HepG2 (cell line): ENCODE measurements around the gene TIMM44. TPM values are rescaled to one million over a fixed set of nuclear protein-coding genes. Genes with fewer than 3 reads are reported as not detected.

ENCODE experiments used
- ATAC-seq: fragments of 200-7000 bp; cut with Tn5 transposase; 3 replicates; pipeline ENCODE4 v1.9.1; 2020; ENCODE audit warnings: mild to moderate bottlenecking, moderate library complexity
- BruUV-seq: library from RNA; stranded (reverse); fragments of 400-500 nt; replicated peaks from 2 replicates; lab custom pipeline; 2021; lab: Mats Ljungman, UMichigan
- CTCF ChIA-PET: fragments of 300-600 bp; formaldehyde crosslinking; extraction: SDS; loops from one replicate; lab custom pipeline; 2021; ENCODE audit warnings: low total read pairs, inconsistent platforms, low intra/inter-chr PET ratio; lab: Yijun Ruan, JAX
- POLR2A ChIA-PET: fragments of 350-600 bp; sonication (Branson Sonifier 250); formaldehyde crosslinking; loops from one replicate; lab custom pipeline; 2020; ENCODE audit warnings: antibody characterized with exemption, inconsistent platforms; lab: Yijun Ruan, JAX
- DNase-seq: peaks from one replicate; pipeline ENCODE4 v3.0.0-alpha.2; 2015; ENCODE audit warnings: low spot score
- FAIRE-seq: peaks from 3 replicates; lab custom pipeline; 2011; peaks lifted over from hg19 to GRCh38; lab: Jason Lieb, UNC
- H2AFZ ChIP-seq: one replicate; pipeline ENCODE4 v1.6.1; 2011; ENCODE audit warnings: low read length, inconsistent platforms
- H3K27ac ChIP-seq: fragments of 300-600 bp; 3 replicates; pipeline ENCODE4 v1.8.0; 2011; ENCODE audit warnings: mixed run types, mild to moderate bottlenecking, mixed read lengths, low read length, inconsistent platforms; ENCODE audit not compliant: insufficient read depth; ENCODE audit errors: extremely low read length
- H3K27me3 ChIP-seq, 2 experiments: fragments of 200-600 bp in 1 of 2; 2 replicates in 1 of 2; 3 replicates in 1 of 2; pipeline versions ENCODE4 v1.6.0 to v1.8.0; 2011; ENCODE audit warnings: low read length in 2 of 2, mild to moderate bottlenecking in 2 of 2, moderate library complexity in 2 of 2, inconsistent platforms in 1 of 2; ENCODE audit not compliant: insufficient read depth in 2 of 2, control insufficient read depth in 1 of 2
- H3K36me3 ChIP-seq, 2 experiments: fragments of 200-600 bp in 1 of 2; replicated peaks in 1 of 2; 2 replicates in 1 of 2; 3 replicates in 1 of 2; pipeline versions ENCODE4 v1.5.1 to v1.8.0; 2011; ENCODE audit warnings: low read length in 2 of 2, inconsistent platforms in 1 of 2; ENCODE audit not compliant: insufficient read depth in 2 of 2, control insufficient read depth in 1 of 2
- H3K4me1 ChIP-seq: 2 replicates; pipeline ENCODE4 v1.5.1; 2012; ENCODE audit warnings: low read length, inconsistent platforms; ENCODE audit not compliant: insufficient read depth
- H3K4me2 ChIP-seq: 2 replicates; pipeline ENCODE4 v1.6.0; 2011; ENCODE audit warnings: low read depth, low read length, inconsistent platforms
- H3K4me3 ChIP-seq, 3 experiments: fragments of 200-600 bp in 1 of 3; sonication (generic), shearing (Covaris generic) in 1 of 3; replicated peaks in 1 of 3; 2 replicates each; pipeline ENCODE4 v1.5.1; 2011 to 2016; ENCODE audit warnings: low read length in 3 of 3, inconsistent platforms in 2 of 3, low read depth in 2 of 3, mild to moderate bottlenecking in 2 of 3, control low read depth in 1 of 3, mixed read lengths in 1 of 3; ENCODE audit not compliant: insufficient read depth in 1 of 3
- H3K79me2 ChIP-seq: one replicate; pipeline ENCODE4 v1.6.1; 2011; ENCODE audit warnings: low read length, inconsistent platforms; ENCODE audit not compliant: insufficient read depth
- H3K9ac ChIP-seq: 2 replicates; pipeline ENCODE4 v1.6.0; 2011; ENCODE audit warnings: mild to moderate bottlenecking, low read depth, low read length, inconsistent platforms; ENCODE audit not compliant: insufficient read depth
- H3K9me3 ChIP-seq: 2 replicates; pipeline ENCODE4 v1.5.1; 2012; ENCODE audit warnings: mild to moderate bottlenecking, low read length
- H4K20me1 ChIP-seq: 2 replicates; pipeline ENCODE4 v1.6.0; 2011; ENCODE audit warnings: inconsistent platforms, mild to moderate bottlenecking, low read length, moderate library complexity; ENCODE audit not compliant: insufficient read depth
- AGO1 ChIP-seq: fragments of 200-400 bp; formaldehyde crosslinking; IDR thresholded peaks from 2 replicates; pipeline ENCODE4 v1.6.1; 2017; ENCODE audit warnings: mild to moderate bottlenecking, low read depth, low read length, moderate library complexity; ENCODE audit not compliant: poor library complexity, severe bottlenecking
- AGO2 ChIP-seq: fragments of 200-400 bp; formaldehyde crosslinking; optimal IDR thresholded peaks from 2 replicates; pipeline ENCODE3; 2017; ENCODE audit warnings: mild to moderate bottlenecking, low read depth, low read length, moderate library complexity
- BORCS8-MEF2B ChIP-seq: sonication (generic); formaldehyde crosslinking; IDR thresholded peaks from 2 replicates; pipeline ENCODE4 v1.8.0; 2022; ENCODE audit warnings: mild to moderate bottlenecking, missing genetic modification reagents
- MIER2 ChIP-seq: IDR thresholded peaks from 2 replicates; pipeline ENCODE4 v1.6.1; 2016; ENCODE audit warnings: missing biosample characterization, missing genetic modification reagents
- RBFOX2 ChIP-seq: fragments of 200-400 bp; formaldehyde crosslinking; IDR thresholded peaks from 2 replicates; pipeline ENCODE4 v1.6.1; 2017; ENCODE audit warnings: low read depth, mild to moderate bottlenecking, low read length
- ZNF552 ChIP-seq: sonication (generic); formaldehyde crosslinking; IDR thresholded peaks from 2 replicates; pipeline ENCODE4 v1.9.0; 2022; ENCODE audit warnings: missing genetic modification reagents, mild to moderate bottlenecking, borderline replicate concordance
- WGBS: methylation state at CpG from one replicate; pipeline ENCODE4 v1.1.6; 2017; ENCODE audit warnings: low lambda C conversion rate; 5-methylcytosine and 5-hydroxymethylcytosine counted together
- in situ Hi-C: cut with HindIII; loops from 2 replicates; pipeline ENCODE4 v1.10.0; 2017; ENCODE audit warnings: low pct_unique_long_range_greater_than_20kb; ENCODE audit not compliant: extremely low pct_ligation_motif_present
- intact Hi-C: fragments of 100-400 bp; cut with micrococcal nuclease; formaldehyde crosslinking; loops from one replicate; pipeline ENCODE4 v1.10.0; 2022; ENCODE audit not compliant: unreplicated experiment
- polyA plus RNA-seq, 8 experiments: library from polyadenylated mRNA; depleted of rRNA in 3 of 8; stranded (reverse) in 7 of 8; unstranded in 1 of 8; fragments of >200 nt; fragmentation: Illumina TruSeq in 4 of 8; extraction: Trizol in 4 of 8; gene quantifications; 2 replicates each; pipeline versions ENCODE4 v1.2.1 to v1.2.3, GENCODE V29; 2011 to 2016; ENCODE audit warnings: low read depth in 4 of 8, missing spikeins in 1 of 8, mixed read lengths in 1 of 8; ENCODE audit not compliant: insufficient read depth in 1 of 8
- total RNA-seq, 5 experiments: library from RNA; depleted of rRNA; stranded (reverse); fragments of >200 nt; fragmentation: Illumina TruSeq; extraction: Trizol; gene quantifications; 2 replicates each; pipeline ENCODE4 v1.2.3, GENCODE V29; 2016; ENCODE audit warnings: low read depth in 1 of 5
- TF ChIP-seq, protein P1 (sequence below), 2 experiments: fragments of 450-650 bp in 1 of 2; sonication (generic) in 1 of 2; formaldehyde crosslinking in 1 of 2; IDR thresholded peaks; 2 replicates each; pipeline versions ENCODE4 v1.6.1 to v1.8.0; 2016 to 2022; ENCODE audit warnings: antibody characterized with exemption in 1 of 2, mild to moderate bottlenecking in 1 of 2, missing genetic modification reagents in 1 of 2

The TIMM44 gene
- total and polyA plus RNA-seq, 2 of the 13 experiments (the other 11 are each of a cell fraction or from before 2014, with no cell fraction given): 42.9 to 72.6 TPM

DNA sequence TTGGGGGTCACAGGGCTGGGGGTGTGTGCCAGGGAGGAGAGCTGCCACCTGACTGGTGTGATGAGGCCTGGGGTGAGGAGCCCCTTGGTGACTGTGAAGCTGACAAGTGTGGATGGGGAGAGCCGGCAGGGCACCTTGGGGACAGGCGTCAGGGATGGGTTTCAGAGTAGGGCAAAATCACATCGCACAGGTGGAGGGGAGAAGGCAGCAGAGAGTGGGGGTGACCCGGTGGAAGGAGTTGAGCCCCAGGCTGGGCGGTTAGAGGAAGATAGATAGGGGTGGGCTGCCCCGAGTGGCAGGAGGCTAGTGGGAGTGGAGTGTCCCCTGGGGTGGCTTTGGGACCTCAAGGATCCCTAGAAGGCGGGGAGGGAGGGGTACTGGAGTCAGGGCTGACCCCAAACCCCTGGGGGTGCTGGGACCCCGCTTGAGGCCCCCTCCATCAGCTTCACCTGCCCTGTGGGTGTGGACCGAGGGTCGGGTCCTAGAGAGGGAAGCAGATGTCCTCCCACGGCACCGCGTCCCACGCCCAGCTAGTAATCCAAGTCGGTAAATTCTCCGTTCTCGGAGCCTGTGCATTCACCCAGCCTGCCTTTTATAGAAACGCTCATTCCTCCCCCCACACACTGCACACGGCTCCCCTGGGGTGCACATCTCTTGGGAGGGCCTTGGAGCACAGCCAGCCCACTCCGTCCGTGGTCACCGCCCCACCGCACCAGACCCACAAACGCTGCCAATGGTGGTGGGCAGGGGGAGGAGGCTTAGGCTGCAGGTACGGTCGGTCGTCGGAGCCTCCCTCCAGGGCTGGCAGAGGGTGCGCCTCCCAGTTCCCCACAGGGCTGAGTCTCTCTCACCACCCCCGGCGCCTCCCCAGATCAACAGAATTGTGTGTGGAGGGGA is 19.9 kb downstream of the TIMM44 start:
- no peak overlapping the region for H3K4me3 ChIP-seq
- DNase-seq: no peak
- no peak overlapping the region for H3K27ac ChIP-seq
- TF ChIP-seq AGO1 (peak; percentile 29), AGO2 (peak; percentile 43), ZNF552 (CRISPR knock-in tag) (no peak), BORCS8-MEF2B (CRISPR knock-in tag) (no peak), RBFOX2 (0 out of 2 replicates have a peak, but pooled peaks have one; percentile 22), MIER2 (CRISPR knock-in tag) (no peak)
- TF ChIP-seq, protein P1, sequence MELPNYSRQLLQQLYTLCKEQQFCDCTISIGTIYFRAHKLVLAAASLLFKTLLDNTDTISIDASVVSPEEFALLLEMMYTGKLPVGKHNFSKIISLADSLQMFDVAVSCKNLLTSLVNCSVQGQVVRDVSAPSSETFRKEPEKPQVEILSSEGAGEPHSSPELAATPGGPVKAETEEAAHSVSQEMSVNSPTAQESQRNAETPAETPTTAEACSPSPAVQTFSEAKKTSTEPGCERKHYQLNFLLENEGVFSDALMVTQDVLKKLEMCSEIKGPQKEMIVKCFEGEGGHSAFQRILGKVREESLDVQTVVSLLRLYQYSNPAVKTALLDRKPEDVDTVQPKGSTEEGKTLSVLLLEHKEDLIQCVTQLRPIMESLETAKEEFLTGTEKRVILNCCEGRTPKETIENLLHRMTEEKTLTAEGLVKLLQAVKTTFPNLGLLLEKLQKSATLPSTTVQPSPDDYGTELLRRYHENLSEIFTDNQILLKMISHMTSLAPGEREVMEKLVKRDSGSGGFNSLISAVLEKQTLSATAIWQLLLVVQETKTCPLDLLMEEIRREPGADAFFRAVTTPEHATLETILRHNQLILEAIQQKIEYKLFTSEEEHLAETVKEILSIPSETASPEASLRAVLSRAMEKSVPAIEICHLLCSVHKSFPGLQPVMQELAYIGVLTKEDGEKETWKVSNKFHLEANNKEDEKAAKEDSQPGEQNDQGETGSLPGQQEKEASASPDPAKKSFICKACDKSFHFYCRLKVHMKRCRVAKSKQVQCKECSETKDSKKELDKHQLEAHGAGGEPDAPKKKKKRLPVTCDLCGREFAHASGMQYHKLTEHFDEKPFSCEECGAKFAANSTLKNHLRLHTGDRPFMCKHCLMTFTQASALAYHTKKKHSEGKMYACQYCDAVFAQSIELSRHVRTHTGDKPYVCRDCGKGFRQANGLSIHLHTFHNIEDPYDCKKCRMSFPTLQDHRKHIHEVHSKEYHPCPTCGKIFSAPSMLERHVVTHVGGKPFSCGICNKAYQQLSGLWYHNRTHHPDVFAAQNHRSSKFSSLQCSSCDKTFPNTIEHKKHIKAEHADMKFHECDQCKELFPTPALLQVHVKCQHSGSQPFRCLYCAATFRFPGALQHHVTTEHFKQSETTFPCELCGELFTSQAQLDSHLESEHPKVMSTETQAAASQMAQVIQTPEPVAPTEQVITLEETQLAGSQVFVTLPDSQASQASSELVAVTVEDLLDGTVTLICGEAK (IDR thresholded peaks at IDR 0.05): no peak
- TF ChIP-seq, protein P1 (CRISPR knock-in tag; IDR thresholded peaks at IDR 0.05): no peak
- TF ChIP-seq, all 625 proteins: peak for 3
- H3K9ac ChIP-seq: no peak overlapping the region
- in situ Hi-C loops (loop anchor here (5.0 kb wide), 1 partner anchor 71 kb away; no protein-coding TSS in a partner anchor), intact Hi-C loops (loop anchor here (2.0 kb wide), 1 partner anchor 71 kb away; no protein-coding TSS in a partner anchor)
- ChIA-PET CTCF (interaction anchor here (1.2 to 2.7 kb wide), 2 partner anchors 55 to 70 kb away, joined by 4 to 28 read pairs; no protein-coding TSS in a partner anchor), POLR2A (interaction anchor here (0.8 to 1.4 kb wide), 2 partner anchors 20 to 55 kb away, joined by 3 to 7 read pairs; partner anchors contain the start of gene TIMM44)
- no peaks in the 10 kb centered on the region for H3K79me2 ChIP-seq
- no peak overlapping the region for H2AFZ ChIP-seq
- no TSS peak for BruUV-seq
- H3K4me1 ChIP-seq: peaks cover 15% of the 10 kb centered on the region
- peaks cover 5 to 10% of the 10 kb centered on the region in 2 experiments; a peak in 2 of 5 replicates for H3K36me3 ChIP-seq
- no peaks in the 10 kb centered on the region; a peak in 1 of 5 replicates for H3K27me3 ChIP-seq
- H4K20me1 ChIP-seq: peaks cover 5% of the 10 kb centered on the region; the same call in 1 of the 2 replicates
- H3K4me2 ChIP-seq: no peak overlapping the region
- H3K9me3 ChIP-seq: no peaks in the 10 kb centered on the region
- 89% methylated on average over 13 of the region's 31 CpGs for WGBS
- no peak for ATAC-seq
- FAIRE-seq: no peak
